ENCODE results near the gene RAD51.

DNA sequence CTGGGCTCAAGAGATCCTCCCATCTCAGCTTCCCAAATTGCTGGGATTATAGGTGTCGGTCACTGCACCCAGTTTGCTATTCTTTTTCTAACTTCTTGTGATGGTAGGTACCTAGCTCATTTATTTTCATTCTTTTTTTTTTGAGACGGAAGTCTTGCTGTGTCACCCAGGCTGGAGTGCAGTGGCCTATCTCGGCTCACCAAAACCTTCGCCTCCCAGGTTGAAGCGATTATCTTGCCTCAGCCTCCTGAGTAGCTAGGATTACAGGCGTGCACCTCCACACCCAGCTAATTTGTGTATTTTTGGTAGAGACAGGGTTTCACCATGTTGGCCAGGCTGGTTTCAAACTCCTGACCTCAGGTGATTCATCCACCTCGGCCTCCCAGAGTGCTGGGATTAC is 30.1 kb upstream of the RAD51 start:
- TF ChIP-seq, protein P1, sequence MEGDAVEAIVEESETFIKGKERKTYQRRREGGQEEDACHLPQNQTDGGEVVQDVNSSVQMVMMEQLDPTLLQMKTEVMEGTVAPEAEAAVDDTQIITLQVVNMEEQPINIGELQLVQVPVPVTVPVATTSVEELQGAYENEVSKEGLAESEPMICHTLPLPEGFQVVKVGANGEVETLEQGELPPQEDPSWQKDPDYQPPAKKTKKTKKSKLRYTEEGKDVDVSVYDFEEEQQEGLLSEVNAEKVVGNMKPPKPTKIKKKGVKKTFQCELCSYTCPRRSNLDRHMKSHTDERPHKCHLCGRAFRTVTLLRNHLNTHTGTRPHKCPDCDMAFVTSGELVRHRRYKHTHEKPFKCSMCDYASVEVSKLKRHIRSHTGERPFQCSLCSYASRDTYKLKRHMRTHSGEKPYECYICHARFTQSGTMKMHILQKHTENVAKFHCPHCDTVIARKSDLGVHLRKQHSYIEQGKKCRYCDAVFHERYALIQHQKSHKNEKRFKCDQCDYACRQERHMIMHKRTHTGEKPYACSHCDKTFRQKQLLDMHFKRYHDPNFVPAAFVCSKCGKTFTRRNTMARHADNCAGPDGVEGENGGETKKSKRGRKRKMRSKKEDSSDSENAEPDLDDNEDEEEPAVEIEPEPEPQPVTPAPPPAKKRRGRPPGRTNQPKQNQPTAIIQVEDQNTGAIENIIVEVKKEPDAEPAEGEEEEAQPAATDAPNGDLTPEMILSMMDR (conservative IDR thresholded peaks at IDR 0.05): no peak
- TF ChIP-seq ZFX (IDR thresholded peaks at IDR 0.05): no peak

Data from C4-2B (cell line).